Spleen (tissue), 11 donors: ENCODE measurements around the gene MTA1. TPM values are rescaled to one million over a fixed set of nuclear protein-coding genes. Genes with fewer than 3 reads are reported as not detected.
A peak's percentile ranks its signal among the peaks of the same experiment; 100 is the strongest.

Experiments
- DNase-seq: peaks from one replicate; pipeline ENCODE4 v3.0.0-alpha.2; 2020
- H3K27ac ChIP-seq, 8 donors: fragments of 200-600 bp; sonication (generic) in 7 of 8; 1 replicate in 4 of 8; 2 replicates in 4 of 8; pipeline versions ENCODE4 v1.5.0 to v1.8.0; 2016 to 2021; ENCODE audit warnings: inconsistent platforms in 4 of 8, mild to moderate bottlenecking in 4 of 8, moderate library complexity in 1 of 8
- H3K27me3 ChIP-seq, 7 donors: fragments of 200-600 bp; sonication (generic) in 6 of 7; replicated peaks in 1 of 7; 1 replicate in 4 of 7; 2 replicates in 3 of 7; pipeline versions ENCODE4 v1.5.0 to v1.8.0; 2016 to 2021; ENCODE audit warnings: inconsistent platforms in 3 of 7, mild to moderate bottlenecking in 1 of 7
- H3K36me3 ChIP-seq, 6 donors: fragments of 200-600 bp; sonication (generic) in 5 of 6; 1 replicate in 4 of 6; 2 replicates in 2 of 6; pipeline versions ENCODE4 v1.5.0 to v1.8.0; 2016 to 2021; ENCODE audit warnings: inconsistent platforms in 2 of 6
- H3K4me1 ChIP-seq, 6 donors: fragments of 200-600 bp; sonication (generic) in 5 of 6; 1 replicate in 3 of 6; 2 replicates in 3 of 6; pipeline versions ENCODE4 v1.5.0 to v1.8.0; 2016 to 2021; ENCODE audit warnings: inconsistent platforms in 3 of 6
- H3K4me3 ChIP-seq, 8 donors: fragments of 200-600 bp; sonication (generic) in 7 of 8; 1 replicate in 4 of 8; 2 replicates in 4 of 8; pipeline versions ENCODE4 v1.5.0 to v1.8.0; 2016 to 2021; ENCODE audit warnings: inconsistent platforms in 4 of 8, mild to moderate bottlenecking in 4 of 8, moderate library complexity in 2 of 8
- H3K9me3 ChIP-seq, 8 donors: fragments of 200-600 bp; sonication (generic) in 7 of 8; 1 replicate in 4 of 8; 2 replicates in 4 of 8; pipeline versions ENCODE4 v1.5.0 to v1.8.0; 2016 to 2021; ENCODE audit warnings: inconsistent platforms in 4 of 8
- CTCF ChIP-seq, 11 experiments: fragments of 200-600 bp in 7 of 11; fragments of 450-650 bp in 4 of 11; sonication (generic) in 4 of 11; IDR thresholded peaks in 8 of 11; conservative IDR thresholded peaks in 3 of 11; 1 replicate in 7 of 11; 2 replicates in 4 of 11; pipeline versions ENCODE4 v1.4.0 to v1.8.0; 2016 to 2021; ENCODE audit warnings: antibody characterized with exemption in 11 of 11, inconsistent platforms in 4 of 11, mild to moderate bottlenecking in 1 of 11
- POLR2A ChIP-seq, 3 donors: fragments of 450-650 bp; IDR thresholded peaks; one replicate each; pipeline ENCODE4 v1.5.1; 2017; ENCODE audit warnings: antibody characterized with exemption in 3 of 3, mild to moderate bottlenecking in 1 of 3
- POLR2AphosphoS5 ChIP-seq, 3 donors: sonication (generic); formaldehyde crosslinking; IDR thresholded peaks; one replicate each; pipeline ENCODE4 v1.5.1; 2017; ENCODE audit warnings: antibody characterized with exemption in 3 of 3
- WGBS, 5 donors: extraction: QIAGEN DNeasy Blood & Tissue Kit in 3 of 5; methylation state at CpG; one replicate each; pipeline versions ENCODE4 v1.1.5 to v1.1.7; 2013 to 2018; 5-methylcytosine and 5-hydroxymethylcytosine counted together
- intact Hi-C: fragments of 100-400 bp; cut with DNase I; formaldehyde crosslinking; loops from one replicate; pipeline ENCODE4 v1.15.0; 2023; ENCODE audit warnings: low total_unique reads
- polyA plus RNA-seq, 3 donors: library from polyadenylated mRNA; stranded (reverse); fragments of 200-250 nt; gene quantifications; one replicate each; pipeline ENCODE4 v1.2.1, GENCODE V29; 2013
- total RNA-seq, 7 donors: library from RNA; depleted of rRNA in 3 of 7; stranded (reverse); fragments of >200 nt in 3 of 7; fragmentation: NEBNext Ultra II Directional in 4 of 7; extraction: Animal tissue kit (Norgen Biotek cat#: 25700) in 4 of 7; gene quantifications; one replicate each; pipeline versions ENCODE4 v1.1.0 to v1.2.1, GENCODE V29; 2016 to 2021
- donor health status: healthy with polysubstance abuse.
- donor health status: DM: no; HTN: no; CAD: no; lungs with moderate emphysema.
- donor health status: DM: no; HTN: no; CAD: no.
- donor health status: Bipolar disorder and iron deficiency.
- donor health status: healthy.
- donor health status: DM: no; HTN: no; CAD: no.
- donor health status: DM: yes; HTN: yes; CAD: no.

Gene MTA1
- total and polyA plus RNA-seq, 10 donors, result 33.0 to 128 (median 78.2) TPM

GRCh38 chr14:105490267-105490571 is 70.6 kb downstream of the MTA1 start:
- Histone ChIP-seq H3K4me1 (peaks cover 33 to 68% (median 61%) of the 10 kb centered on the region in 6 donors), H3K36me3 (peaks cover 0 to 19% (median 0%) of the 10 kb centered on the region in 6 donors), H3K27ac (peak overlapping the region; percentile 86 to 95 (median 92)), H3K4me3 (peak overlapping the region; percentile 45 to 97 (median 75)), H3K27me3 (peaks cover 0 to 30% (median 3%) of the 10 kb centered on the region in 7 donors), H3K9me3 (no peaks in the 10 kb centered on the region)
- 0 to 1% (median 0%) methylated on average over 17 to 33 of the region's 33 CpGs; no CpG with 5 or more reads in 1 of the 5 donors for WGBS, 5 donors
- intact Hi-C loops, result no loop called here
- no peak for DNase-seq
- TF ChIP-seq POLR2AphosphoS5 (IDR thresholded peaks at IDR 0.05), result no peak
- TF ChIP-seq CTCF (IDR thresholded peaks at IDR 0.05 in 8 of 11, conservative IDR thresholded peaks at IDR 0.05 in 3 of 11), result no peak
- no peak for TF ChIP-seq POLR2A (IDR thresholded peaks at IDR 0.05)

- intact Hi-C loops, result no loop called here
- WGBS, 5 donors, result 0 to 4% (median 0%) methylated on average over 9 to 94 of the region's 94 CpGs
- peak within 1 kb of the TSS; percentile 68 to 97 (median 82) for H3K4me3 ChIP-seq
- peaks cover 29 to 63% (median 56%) of the 10 kb centered on the region in 6 donors for H3K4me1 ChIP-seq
- peak within 1 kb of the TSS; percentile 86 to 95 (median 92) for H3K27ac ChIP-seq
- H3K36me3 ChIP-seq, result peaks cover 0 to 19% (median 0%) of the 10 kb centered on the region in 6 donors
- peak; percentile 71 to 98 (median 95) for TF ChIP-seq CTCF (IDR thresholded peaks at IDR 0.05 in 8 of 11, conservative IDR thresholded peaks at IDR 0.05 in 3 of 11)
- TF ChIP-seq POLR2AphosphoS5 (IDR thresholded peaks at IDR 0.05), result peak; percentile 71 to 87 (median 82)
- TF ChIP-seq POLR2A (IDR thresholded peaks at IDR 0.05), result peak in 1 of 3 donors; percentile 52
- peak; percentile 100 for DNase-seq
- no peaks in the 10 kb centered on the region for H3K9me3 ChIP-seq
- peaks cover 0 to 24% (median 3%) of the 10 kb centered on the region in 7 donors for H3K27me3 ChIP-seq
Observed at GRCh38 chr14:105490572-105491365, 71.1 kb downstream of the MTA1 start, which contains the start of gene TEDC1. Gene TEDC1 (plus strand): TSS chr14:105491246. CDS start chr14:105491376, 130 bp downstream.

- no peak for TF ChIP-seq POLR2AphosphoS5 (IDR thresholded peaks at IDR 0.05)
- TF ChIP-seq POLR2A (IDR thresholded peaks at IDR 0.05), result no peak
- no peak for TF ChIP-seq CTCF (IDR thresholded peaks at IDR 0.05 in 8 of 11, conservative IDR thresholded peaks at IDR 0.05 in 3 of 11)
- peaks cover 0 to 19% (median 0%) of the 10 kb centered on the region in 6 donors for H3K36me3 ChIP-seq
- peak overlapping the region; percentile 86 to 95 (median 92) for H3K27ac ChIP-seq
- peak; percentile 94 for DNase-seq
- intact Hi-C loops, result no loop called here
- 1 to 16% (median 2%) methylated on average over 9 to 53 of the region's 53 CpGs for WGBS, 5 donors
- H3K4me3 ChIP-seq, result peak overlapping the region; percentile 68 to 97 (median 82)
- peaks cover 22 to 56% (median 49%) of the 10 kb centered on the region in 6 donors for H3K4me1 ChIP-seq
- H3K27me3 ChIP-seq, result peaks cover 0 to 17% (median 3%) of the 10 kb centered on the region in 7 donors
- no peaks in the 10 kb centered on the region for H3K9me3 ChIP-seq
Observed at GRCh38 chr14:105491366-105491973, 71.8 kb downstream of the MTA1 start.
